MM.1S (cell line): ENCODE measurements around the gene OPALIN.

Source experiments
- DNase-seq: peaks from one replicate; pipeline ENCODE4 v3.0.0-alpha.2; 2015
- H2AFZ ChIP-seq: fragments of 300-600 bp; sonication (generic); 2 replicates; pipeline ENCODE4 v1.6.0; 2016; ENCODE audit warnings: antibody characterized with exemption, low read length
- H3F3A ChIP-seq: fragments of 300-600 bp; sonication (generic); 2 replicates; pipeline ENCODE4 v1.6.1; 2016; ENCODE audit warnings: mild to moderate bottlenecking, antibody characterized with exemption, low read length, moderate library complexity, mixed read lengths; ENCODE audit not compliant: insufficient read depth
- H3K27ac ChIP-seq: fragments of 300-600 bp; sonication (generic); 2 replicates; pipeline ENCODE4 v1.5.1; 2016; ENCODE audit warnings: mild to moderate bottlenecking, low read length
- H3K27me3 ChIP-seq: fragments of 300-600 bp; sonication (generic); replicated peaks from 2 replicates; pipeline ENCODE4 v1.6.0; 2016; ENCODE audit warnings: low read length; ENCODE audit not compliant: insufficient read depth
- H3K36me3 ChIP-seq: fragments of 300-600 bp; sonication (generic); replicated peaks from 2 replicates; pipeline ENCODE4 v1.6.1; 2016; ENCODE audit warnings: mild to moderate bottlenecking, low read length, mixed read lengths; ENCODE audit not compliant: insufficient read depth
- H3K4me1 ChIP-seq: fragments of 300-600 bp; sonication (generic); 2 replicates; pipeline ENCODE4 v1.6.1; 2016; ENCODE audit warnings: low read length, mixed read lengths
- H3K4me2 ChIP-seq: fragments of 300-600 bp; sonication (generic); 2 replicates; pipeline ENCODE4 v1.6.0; 2016; ENCODE audit warnings: low read depth, low read length
- H3K4me3 ChIP-seq: fragments of 300-600 bp; sonication (generic); 2 replicates; pipeline ENCODE4 v1.5.1; 2016; ENCODE audit warnings: low read length, mixed read lengths
- H3K79me2 ChIP-seq: fragments of 300-600 bp; sonication (generic); 2 replicates; pipeline ENCODE4 v1.6.1; 2016; ENCODE audit warnings: mixed run types, low read length, mixed read lengths
- H3K9ac ChIP-seq: fragments of 300-600 bp; sonication (generic); 2 replicates; pipeline ENCODE4 v1.6.1; 2016; ENCODE audit warnings: low read length, mixed read lengths
- H3K9me2 ChIP-seq: fragments of 300-600 bp; sonication (generic); replicated peaks from 2 replicates; pipeline ENCODE4 v1.6.1; 2016; ENCODE audit warnings: mild to moderate bottlenecking, low read length, mixed read lengths; ENCODE audit not compliant: insufficient read depth
- H3K9me3 ChIP-seq: fragments of 300-600 bp; sonication (generic); replicated peaks from 2 replicates; pipeline ENCODE4 v1.6.1; 2016; ENCODE audit warnings: mild to moderate bottlenecking, low read length, mixed read lengths; ENCODE audit not compliant: insufficient read depth
- H4K20me1 ChIP-seq: fragments of 300-600 bp; sonication (generic); 2 replicates; pipeline ENCODE4 v1.6.1; 2016; ENCODE audit warnings: mild to moderate bottlenecking, low read length, moderate library complexity, mixed read lengths; ENCODE audit not compliant: insufficient read depth
- CTCF ChIP-seq: fragments of 300-600 bp; sonication (generic); IDR thresholded peaks from 2 replicates; pipeline ENCODE4 v1.5.1; 2016; ENCODE audit warnings: antibody characterized with exemption, low read length, mixed read lengths
- EZH2 ChIP-seq: fragments of 300-600 bp; sonication (generic); optimal IDR thresholded peaks from 2 replicates; pipeline ENCODE3; 2017; ENCODE audit warnings: low read depth, mild to moderate bottlenecking, antibody characterized with exemption, low read length, mixed read lengths
- EZH2phosphoT487 ChIP-seq: fragments of 300-600 bp; sonication (generic); IDR thresholded peaks from 2 replicates; pipeline ENCODE4 v1.6.1; 2018; ENCODE audit warnings: antibody characterized with exemption, low read length

Gene OPALIN

GRCh38 chr10:96325719-96326373 lies 33.0 kb downstream of the OPALIN start:
- H3K9me2 ChIP-seq, result no peaks in the 10 kb centered on the region
- H4K20me1 ChIP-seq, result no peaks in the 10 kb centered on the region
- no peak overlapping the region for H3K27ac ChIP-seq
- H3K9me3 ChIP-seq, result no peaks in the 10 kb centered on the region
- no peaks in the 10 kb centered on the region for H3K79me2 ChIP-seq
- H3K4me2 ChIP-seq, result no peak overlapping the region
- H3K4me1 ChIP-seq, result no peaks in the 10 kb centered on the region
- no peak overlapping the region for H2AFZ ChIP-seq
- TF ChIP-seq EZH2phosphoT487, result no peak
- no peak for TF ChIP-seq CTCF
- TF ChIP-seq EZH2, result no peak
- H3K9ac ChIP-seq, result no peak overlapping the region
- H3K27me3 ChIP-seq, result no peaks in the 10 kb centered on the region
- no peaks in the 10 kb centered on the region for H3F3A ChIP-seq
- no peak for DNase-seq
- H3K36me3 ChIP-seq, result no peaks in the 10 kb centered on the region
- no peak overlapping the region for H3K4me3 ChIP-seq

- no peaks in the 10 kb centered on the region for H3K9me2 ChIP-seq
- H3K9ac ChIP-seq, result no peak overlapping the region
- H3K36me3 ChIP-seq, result no peaks in the 10 kb centered on the region
- no peaks in the 10 kb centered on the region for H3K79me2 ChIP-seq
- no peaks in the 10 kb centered on the region for H3K9me3 ChIP-seq
- no peak overlapping the region for H3K4me2 ChIP-seq
- TF ChIP-seq EZH2phosphoT487, result no peak
- no peak for TF ChIP-seq EZH2
- no peak for TF ChIP-seq CTCF
- no peaks in the 10 kb centered on the region for H3F3A ChIP-seq
- no peaks in the 10 kb centered on the region for H3K4me1 ChIP-seq
- H2AFZ ChIP-seq, result no peak overlapping the region
- DNase-seq, result no peak
- no peak overlapping the region for H3K4me3 ChIP-seq
- no peaks in the 10 kb centered on the region for H4K20me1 ChIP-seq
- H3K27ac ChIP-seq, result no peak overlapping the region
- H3K27me3 ChIP-seq, result no peaks in the 10 kb centered on the region
Observed at GRCh38 chr10:96324447-96324846, 34.4 kb downstream of the OPALIN start.

- H3K4me3 ChIP-seq, result no peak overlapping the region
- H3K36me3 ChIP-seq, result no peaks in the 10 kb centered on the region
- H3K4me2 ChIP-seq, result no peak overlapping the region
- no peaks in the 10 kb centered on the region for H3K79me2 ChIP-seq
- no peak overlapping the region for H3K9ac ChIP-seq
- H3K9me2 ChIP-seq, result no peaks in the 10 kb centered on the region
- H3F3A ChIP-seq, result no peaks in the 10 kb centered on the region
- no peaks in the 10 kb centered on the region for H3K9me3 ChIP-seq
- no peak overlapping the region for H2AFZ ChIP-seq
- H3K4me1 ChIP-seq, result no peaks in the 10 kb centered on the region
- H4K20me1 ChIP-seq, result no peaks in the 10 kb centered on the region
- TF ChIP-seq CTCF (no peak), EZH2 (no peak), EZH2phosphoT487 (no peak)
- no peak overlapping the region for H3K27ac ChIP-seq
- DNase-seq, result no peak
- no peaks in the 10 kb centered on the region for H3K27me3 ChIP-seq
Observed at GRCh38 chr10:96322275-96322674, 36.5 kb downstream of the OPALIN start.
